Vagina (tissue), 2 donors: ENCODE measurements around the gene RPS17.
A peak's percentile ranks its signal among the peaks of the same experiment; 100 is the strongest.

ENCODE experiments used
- POLR2A ChIP-seq, 2 donors: fragments of 450-650 bp; IDR thresholded peaks; one replicate each; pipeline ENCODE4 v1.6.1; 2017; ENCODE audit warnings: antibody characterized with exemption in 2 of 2, mild to moderate bottlenecking in 2 of 2, moderate library complexity in 2 of 2
- TF ChIP-seq, protein P1 (sequence below), 3 experiments: fragments of 450-650 bp in 2 of 3; fragments of 200-600 bp in 1 of 3; sonication (generic) in 1 of 3; IDR thresholded peaks; one replicate each; pipeline ENCODE4 v1.5.1; 2017 to 2019; ENCODE audit warnings: antibody characterized with exemption in 3 of 3, mild to moderate bottlenecking in 2 of 3, moderate library complexity in 2 of 3

DNA sequence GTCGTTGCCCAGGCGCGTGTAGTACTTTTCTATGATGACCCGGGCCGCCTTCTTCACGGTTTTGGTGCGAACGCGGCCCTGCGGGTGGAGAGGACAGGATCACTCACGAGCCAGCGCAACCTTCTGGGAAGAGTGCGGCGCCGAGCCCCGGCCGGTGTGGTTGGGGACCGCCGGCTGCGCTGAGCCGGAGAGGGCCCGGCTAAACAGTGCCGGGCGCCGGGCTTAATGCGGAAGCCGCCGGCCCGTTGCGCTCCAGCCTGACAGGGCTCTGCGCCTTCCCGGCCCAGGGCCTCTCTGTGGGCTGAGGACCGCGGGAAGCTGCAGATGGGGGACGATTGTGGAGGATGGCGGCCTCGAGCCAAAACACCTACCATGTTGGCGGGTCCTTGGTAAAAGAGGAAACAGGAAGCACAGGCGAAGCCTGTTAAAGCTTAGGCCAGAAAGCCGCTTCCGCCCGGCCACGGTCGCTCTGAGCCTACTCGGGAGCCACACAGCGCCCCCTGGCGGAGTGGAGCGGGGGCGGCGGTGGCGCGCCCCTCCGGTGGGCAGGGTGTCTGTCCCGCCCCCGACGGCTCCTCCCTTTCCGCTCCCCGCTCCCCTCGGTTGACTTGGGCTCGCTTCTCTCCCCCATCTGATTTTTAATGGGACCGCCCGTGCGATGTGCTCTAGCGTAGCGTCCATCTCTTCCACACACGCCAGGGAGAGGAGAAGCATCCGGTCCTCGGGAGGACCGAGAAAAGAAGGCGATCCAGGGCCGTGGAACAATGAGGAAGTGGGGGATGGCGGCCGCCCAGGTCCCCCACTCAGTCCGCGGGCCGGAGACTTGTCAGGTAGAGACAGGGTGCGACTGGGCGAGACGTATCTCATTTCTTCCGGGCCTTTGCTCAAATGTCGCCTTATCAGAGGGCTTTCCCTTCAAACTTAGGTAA, at the start of gene RPS17:
- peak in 1 of 2 donors; percentile 66 for TF ChIP-seq POLR2A (IDR thresholded peaks at IDR 0.05)
- TF ChIP-seq, protein P1, sequence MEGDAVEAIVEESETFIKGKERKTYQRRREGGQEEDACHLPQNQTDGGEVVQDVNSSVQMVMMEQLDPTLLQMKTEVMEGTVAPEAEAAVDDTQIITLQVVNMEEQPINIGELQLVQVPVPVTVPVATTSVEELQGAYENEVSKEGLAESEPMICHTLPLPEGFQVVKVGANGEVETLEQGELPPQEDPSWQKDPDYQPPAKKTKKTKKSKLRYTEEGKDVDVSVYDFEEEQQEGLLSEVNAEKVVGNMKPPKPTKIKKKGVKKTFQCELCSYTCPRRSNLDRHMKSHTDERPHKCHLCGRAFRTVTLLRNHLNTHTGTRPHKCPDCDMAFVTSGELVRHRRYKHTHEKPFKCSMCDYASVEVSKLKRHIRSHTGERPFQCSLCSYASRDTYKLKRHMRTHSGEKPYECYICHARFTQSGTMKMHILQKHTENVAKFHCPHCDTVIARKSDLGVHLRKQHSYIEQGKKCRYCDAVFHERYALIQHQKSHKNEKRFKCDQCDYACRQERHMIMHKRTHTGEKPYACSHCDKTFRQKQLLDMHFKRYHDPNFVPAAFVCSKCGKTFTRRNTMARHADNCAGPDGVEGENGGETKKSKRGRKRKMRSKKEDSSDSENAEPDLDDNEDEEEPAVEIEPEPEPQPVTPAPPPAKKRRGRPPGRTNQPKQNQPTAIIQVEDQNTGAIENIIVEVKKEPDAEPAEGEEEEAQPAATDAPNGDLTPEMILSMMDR (IDR thresholded peaks at IDR 0.05): peak; percentile 88 to 99 (median 94)
